Ramos (cell line): ENCODE measurements around the gene TPSD1.
"Not testable (repeated sequence)": the region's sequence is repeated elsewhere in the genome, so short reads cannot be mapped to it uniquely, and the experiment has no call there.

Experiments
- in situ Hi-C: fragments of 300-500 bp; cut with MboI; formaldehyde crosslinking; loops from one replicate; pipeline ENCODE4 v1.14.3; 2022; ENCODE audit warnings: low sequenced_read_pairs; ENCODE audit not compliant: unreplicated experiment

The TPSD1 gene

DNA sequence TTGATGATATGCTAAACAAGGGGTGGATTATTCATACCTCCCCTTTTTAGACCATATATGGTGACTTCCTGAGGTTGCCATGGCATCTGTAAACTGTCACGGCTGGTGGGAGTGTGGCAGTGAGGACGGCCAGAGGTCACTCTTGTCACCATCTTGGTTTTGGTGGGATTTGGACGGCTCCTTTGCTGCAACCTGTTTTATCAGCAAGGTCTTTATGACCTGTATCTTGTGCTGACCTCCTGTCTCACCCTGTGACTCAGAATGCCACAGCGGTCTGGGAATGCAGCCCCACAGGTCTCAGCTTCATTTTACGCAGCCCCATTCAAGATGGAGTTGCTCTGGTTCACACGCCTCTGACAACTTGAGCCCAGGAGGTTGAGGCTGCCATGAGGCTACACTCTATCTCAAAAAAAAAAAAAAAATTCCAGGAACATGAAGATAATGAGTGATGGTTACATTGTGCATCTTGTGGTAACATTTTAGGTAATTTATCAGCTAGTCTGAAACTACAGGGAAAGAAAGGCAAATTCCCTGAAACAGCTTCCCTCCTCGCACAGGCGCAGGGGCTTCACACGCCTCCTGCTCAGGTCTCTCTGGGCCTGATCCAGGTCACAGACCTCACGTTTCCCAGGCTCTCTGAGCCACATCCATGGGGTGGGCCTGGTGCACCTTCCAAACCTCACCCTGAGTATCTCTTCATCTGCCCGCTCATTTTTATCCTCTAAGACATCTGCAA lies 38.2 kb downstream of the TPSD1 start:
- in situ Hi-C loops = no loop called here

DNA sequence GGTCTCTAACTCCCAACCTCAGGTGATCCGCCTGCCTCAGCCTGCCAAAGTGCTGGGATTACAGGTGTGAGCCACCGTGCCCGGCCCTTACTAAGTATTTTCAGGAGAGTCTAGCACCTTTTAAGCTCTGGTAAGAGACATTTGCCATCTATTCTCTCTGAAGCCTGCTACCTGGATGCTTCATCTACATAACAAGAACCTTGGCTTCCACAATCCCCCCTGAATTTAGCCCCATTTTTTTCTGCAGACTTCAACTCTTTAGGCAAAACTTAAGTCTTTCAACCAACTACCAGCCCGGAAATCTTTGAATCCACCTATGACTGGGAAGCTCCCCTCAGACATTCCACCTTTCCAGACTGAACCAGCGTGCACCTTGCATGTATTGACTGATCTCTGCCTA lies 39.6 kb downstream of the TPSD1 start:
- in situ Hi-C loops = no loop called here

DNA sequence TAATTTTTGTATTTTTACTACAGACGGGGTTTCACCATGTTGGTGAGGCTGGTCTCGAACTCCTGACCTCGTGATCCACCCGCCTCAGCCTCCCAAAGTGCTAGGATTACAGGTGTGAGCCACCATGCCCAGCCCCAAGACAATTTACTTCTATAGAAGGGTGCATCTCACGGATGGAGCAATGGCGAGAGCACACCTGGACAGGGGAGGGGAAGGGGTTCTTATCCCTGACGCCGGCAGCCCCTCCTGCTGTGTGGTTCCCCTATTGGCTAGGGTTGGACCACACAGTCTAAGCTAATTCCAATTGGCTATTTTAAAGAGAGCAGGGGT lies 40.8 kb downstream of the TPSD1 start:
- in situ Hi-C loops = not testable (repeated sequence)

DNA sequence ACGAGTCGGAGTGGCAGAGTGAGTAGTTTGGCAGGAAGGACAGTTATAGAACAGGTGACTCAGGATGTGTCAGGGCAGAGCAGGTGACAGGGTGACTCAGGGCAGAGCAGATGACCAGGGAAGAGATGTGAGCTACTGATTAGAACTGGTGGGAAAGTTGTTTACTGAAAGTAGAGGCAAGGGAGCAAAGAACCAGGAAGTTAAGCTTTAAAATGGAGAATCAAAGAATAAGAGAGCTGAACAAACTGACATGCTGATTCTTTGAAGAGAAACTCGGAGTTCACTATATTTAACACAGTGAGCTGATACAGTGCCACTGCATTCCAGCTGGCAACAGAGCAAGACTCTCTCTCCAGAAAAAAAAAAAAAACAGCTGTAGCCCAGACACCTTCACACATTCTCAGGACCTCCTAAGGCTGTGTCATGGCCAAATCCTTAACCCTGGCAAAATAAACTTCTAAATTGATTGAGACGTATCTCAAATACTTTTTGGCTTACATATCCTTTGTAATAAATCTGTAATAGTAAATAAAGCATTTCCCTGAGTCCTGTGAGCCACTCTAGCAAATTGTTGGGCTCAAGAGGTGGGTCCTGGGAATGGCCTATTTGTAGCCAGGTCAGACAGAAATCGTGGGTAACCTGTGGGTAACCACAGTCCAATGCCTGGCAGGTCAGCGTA lies 41.3 kb downstream of the TPSD1 start:
- in situ Hi-C loops = no loop called here

DNA sequence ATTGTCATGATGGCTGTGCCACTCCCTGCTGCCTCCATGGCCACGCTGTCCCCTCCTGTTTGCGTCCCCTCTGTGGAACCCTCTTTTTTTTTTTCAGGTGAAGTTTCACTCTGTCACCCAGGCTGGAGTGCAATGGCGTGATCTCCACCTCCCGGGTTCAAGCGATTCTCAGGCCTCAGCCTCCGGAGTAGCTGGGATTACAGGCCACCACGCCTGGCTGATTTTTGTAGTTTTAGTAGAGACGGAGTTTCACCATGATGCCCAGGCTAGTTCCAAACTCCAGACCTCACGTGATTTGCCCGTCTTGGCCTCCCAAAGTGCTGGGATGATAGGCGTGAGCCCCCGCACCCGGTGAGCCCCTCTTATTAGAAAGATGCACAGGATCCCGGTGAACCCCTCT lies 42.5 kb downstream of the TPSD1 start:
- in situ Hi-C loops = no loop called here

DNA sequence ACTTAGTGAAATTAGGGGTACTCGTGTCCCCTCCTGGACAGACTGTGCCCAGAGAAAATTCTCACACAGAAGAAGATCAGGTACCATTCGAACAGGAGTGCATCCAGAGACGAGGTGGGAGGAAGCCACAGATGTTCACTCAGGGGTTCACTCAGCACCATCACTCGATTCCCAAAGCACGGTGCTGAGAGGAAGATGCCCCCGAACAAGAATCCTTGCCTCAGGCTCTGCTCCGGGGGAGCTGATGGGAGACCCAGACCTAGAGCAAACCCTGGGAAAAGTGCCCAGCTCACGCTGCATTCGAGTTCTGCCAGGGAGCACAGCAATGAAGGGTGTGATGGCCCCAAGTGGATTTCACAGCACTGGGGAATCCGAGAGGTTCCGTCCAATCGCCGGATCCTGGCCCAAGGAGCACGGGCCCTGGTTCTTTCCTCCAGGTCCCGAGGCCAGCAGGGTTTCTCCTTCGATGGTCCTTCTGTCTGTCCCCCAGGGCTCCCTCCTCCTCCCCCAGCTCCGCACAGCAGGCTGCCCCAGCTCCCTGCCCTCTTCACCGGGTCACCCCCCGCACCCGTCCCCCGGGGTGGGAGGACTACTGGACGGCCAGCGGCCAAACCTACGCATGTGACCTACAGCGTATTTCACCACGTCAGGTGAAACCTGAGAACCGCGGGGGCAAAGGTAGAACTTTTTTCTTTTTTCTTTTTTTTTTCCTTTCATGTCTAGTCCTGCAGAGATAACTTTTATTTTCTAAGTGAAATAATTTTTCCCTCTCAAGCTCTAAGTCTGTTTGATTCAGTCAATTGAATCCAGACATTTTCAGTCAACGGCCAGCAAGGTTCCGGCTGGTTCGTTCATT lies 43.4 kb downstream of the TPSD1 start:
- in situ Hi-C loops = no loop called here

DNA sequence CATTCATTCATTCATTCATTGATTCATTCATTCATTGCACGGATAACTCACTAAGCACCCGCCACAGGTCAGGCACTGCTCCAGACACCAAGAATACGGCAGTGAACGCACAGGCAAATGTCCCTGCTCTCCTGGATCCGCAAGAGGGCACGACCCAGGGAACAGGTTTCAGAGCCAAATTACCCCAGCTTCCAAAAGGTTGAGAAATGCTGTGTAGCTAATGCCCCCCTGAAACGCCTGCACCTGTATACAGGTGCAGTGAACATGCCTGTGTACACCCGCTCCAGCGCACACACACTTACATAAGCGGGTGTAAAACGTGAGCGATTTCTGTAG lies 44.0 kb downstream of the TPSD1 start:
- in situ Hi-C loops = no loop called here

DNA sequence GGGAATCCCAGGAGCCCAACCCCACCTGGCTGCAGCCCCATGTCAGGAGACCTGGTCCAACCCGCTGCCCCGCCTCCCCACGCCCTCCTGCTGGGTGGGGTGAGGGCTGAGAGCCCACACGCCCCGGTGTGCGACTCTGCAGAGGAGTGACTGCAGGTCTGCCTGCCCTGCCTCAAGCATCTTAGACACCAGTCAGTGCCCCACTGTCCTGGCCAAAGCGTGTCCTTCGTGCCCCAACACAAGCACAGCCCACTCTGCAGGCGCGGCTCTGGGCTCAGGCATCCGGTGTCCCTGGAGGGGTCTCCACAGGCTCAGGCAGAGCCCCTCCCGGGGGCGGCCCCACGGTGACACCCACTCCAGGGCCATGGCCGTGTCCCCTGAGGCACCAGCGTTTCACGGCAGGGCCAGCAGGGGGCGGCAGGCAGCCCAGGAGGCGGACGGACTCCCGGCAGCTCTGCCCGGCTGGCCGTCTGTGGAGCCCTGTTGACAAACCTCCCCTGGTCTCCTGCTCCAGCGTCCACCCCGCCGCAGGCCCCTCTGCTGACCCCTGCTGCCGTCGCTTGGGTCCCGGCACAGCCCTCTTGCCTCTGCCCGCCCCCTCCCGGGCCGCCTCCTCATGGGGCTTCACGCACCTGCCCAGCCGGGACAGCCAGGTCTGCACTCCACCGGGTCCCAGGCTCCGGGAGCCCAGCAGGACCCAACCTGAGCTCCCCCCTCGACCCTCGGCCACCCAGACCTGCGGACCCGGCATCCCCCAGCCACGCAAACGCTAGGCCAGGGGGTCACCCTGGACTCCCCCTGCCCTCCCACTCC lies 45.0 kb downstream of the TPSD1 start:
- in situ Hi-C loops = no loop called here

DNA sequence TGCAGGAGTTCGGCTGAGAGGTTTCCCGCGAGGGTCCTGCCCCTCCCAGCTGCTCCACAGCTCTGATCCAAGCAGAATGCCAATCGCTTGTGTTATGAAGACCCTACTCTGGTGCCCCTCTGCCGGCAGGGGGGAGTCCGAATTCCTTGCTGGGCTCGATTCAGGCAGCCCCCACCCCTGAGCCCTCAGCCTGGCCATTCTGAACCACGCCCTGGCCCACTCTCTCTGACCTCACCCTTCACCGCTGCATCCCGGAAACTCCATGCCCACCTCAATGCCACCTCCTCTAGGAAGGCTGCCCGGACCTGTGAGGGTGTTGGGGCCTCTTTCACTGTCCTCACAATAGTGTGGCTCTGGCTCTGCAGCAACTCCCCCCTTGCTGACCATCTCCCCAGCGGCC lies 45.7 kb downstream of the TPSD1 start:
- in situ Hi-C loops = no loop called here

DNA sequence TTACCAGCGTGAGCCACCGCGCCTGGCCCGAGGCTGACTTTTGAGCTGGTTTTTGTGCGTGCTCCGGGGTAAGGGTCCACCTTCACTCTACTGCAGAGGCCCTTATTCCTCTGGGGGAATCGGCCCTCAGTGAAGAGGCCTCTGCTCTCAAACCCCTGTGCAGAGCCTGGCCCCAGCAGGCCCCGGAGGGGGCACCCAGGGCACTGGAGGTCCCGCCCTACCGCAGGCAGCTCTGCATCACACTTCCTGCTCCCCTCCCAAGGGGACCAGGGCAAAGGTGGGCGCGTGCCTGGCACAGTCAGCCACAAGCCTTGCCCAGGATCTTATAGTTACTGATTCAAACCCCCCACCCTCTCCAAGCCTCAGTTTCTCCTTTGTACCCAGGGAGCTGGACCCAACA lies 50.0 kb downstream of the TPSD1 start:
- in situ Hi-C loops = no loop called here

DNA sequence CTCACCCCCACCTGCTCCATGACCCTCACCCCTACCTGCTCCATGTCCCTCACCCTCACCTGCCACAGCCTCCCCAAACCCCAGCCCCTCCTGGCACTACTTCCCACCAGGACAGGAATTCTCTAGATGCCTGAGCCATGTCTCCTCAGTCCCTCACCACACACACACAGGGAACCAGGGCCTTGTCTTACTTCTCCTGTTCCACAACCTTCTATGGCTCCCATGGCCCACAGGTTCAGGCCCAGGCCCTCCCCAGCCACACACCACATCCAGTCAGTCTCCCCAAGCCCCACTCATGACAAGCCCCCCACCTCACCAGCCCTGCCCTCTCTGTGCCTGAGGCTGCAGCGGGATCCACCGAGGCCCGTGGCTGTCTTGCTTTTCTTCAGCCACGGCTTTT lies 50.5 kb downstream of the TPSD1 start:
- in situ Hi-C loops = no loop called here

DNA sequence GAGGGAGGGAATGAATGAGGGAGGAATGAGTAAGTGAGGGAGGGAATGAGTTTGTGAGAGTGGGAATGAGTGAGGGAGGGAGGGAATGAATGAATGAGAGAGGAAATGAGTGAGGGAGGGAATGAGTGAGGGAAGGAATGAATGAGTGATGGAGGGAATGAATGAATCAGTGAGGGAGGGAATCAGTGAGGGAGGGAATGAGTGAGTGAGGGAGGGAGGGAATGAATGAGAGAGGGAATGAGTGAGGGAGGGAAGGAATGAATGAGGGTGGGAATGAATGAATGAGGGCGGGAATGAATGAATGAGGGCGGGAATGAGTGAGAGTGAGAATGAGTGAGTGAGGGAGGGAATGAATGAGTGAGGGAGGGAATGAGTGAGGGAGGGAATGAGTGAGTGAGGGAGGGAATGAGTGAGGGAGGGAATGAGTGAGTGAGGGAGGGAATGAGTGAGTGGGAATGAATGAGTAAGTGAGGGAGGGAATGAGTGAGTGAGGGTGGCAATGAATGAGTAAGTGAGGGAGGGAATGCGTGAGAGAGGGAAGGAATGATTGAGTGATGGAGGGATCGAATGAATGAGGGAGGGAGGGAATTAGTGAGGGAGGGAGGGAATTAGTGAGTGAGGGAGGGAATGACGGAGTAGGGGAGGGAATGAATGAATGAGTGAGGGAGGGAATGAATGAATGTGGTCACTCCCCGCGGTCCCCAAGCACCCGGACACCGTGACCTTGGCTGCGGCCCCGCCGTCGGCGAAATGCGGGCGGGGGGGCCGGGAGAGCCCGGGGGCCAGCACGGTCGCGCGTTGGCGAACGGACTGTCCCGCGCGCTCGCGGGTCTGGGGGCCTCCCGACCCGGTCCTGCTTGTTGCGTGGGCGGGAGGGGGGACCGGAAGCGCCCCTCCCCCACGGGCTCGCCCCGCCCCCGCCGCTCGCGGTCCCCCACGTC lies 52.4 kb downstream of the TPSD1 start:
- in situ Hi-C loops = no loop called here
